Type B pancreatic cell (in vitro differentiated cells): ENCODE measurements around the gene ARCN1. TPM values are rescaled to one million over a fixed set of nuclear protein-coding genes. Genes with fewer than 3 reads are reported as not detected.
"Not testable (repeated sequence)": the region's sequence is repeated elsewhere in the genome, so short reads cannot be mapped to it uniquely, and the experiment has no call there.

Source experiments
- DNase-seq: peaks from one replicate; pipeline ENCODE4 v3.0.0; 2021; ENCODE audit warnings: mixed read lengths; ENCODE audit not compliant: unreplicated experiment; ENCODE audit errors: extremely low spot score
- H3K27ac Mint-ChIP-seq: 2 replicates; pipeline ENCODE4 v1.8.0; 2021; ENCODE audit warnings: mild to moderate bottlenecking, mixed read lengths
- H3K27me3 Mint-ChIP-seq: 2 replicates; pipeline ENCODE4 v1.8.0; 2021; ENCODE audit warnings: mixed read lengths
- H3K36me3 Mint-ChIP-seq: 2 replicates; pipeline ENCODE4 v1.8.0; 2021; ENCODE audit warnings: mixed read lengths
- H3K4me1 Mint-ChIP-seq: one replicate; pipeline ENCODE4 v1.8.0; 2021; ENCODE audit warnings: mixed read lengths; ENCODE audit not compliant: unreplicated experiment
- H3K4me3 Mint-ChIP-seq: 2 replicates; pipeline ENCODE4 v1.8.0; 2021; ENCODE audit warnings: mild to moderate bottlenecking, mixed read lengths
- H3K9me3 Mint-ChIP-seq: 2 replicates; pipeline ENCODE4 v1.8.0; 2021; ENCODE audit warnings: mixed read lengths
- total RNA-seq: library from RNA; stranded (reverse); gene quantifications from 2 replicates; pipeline ENCODE4 v1.2.1, GENCODE V29; 2021; ENCODE audit warnings: low replicate concordance
- TF ChIP-seq, protein P1 (sequence below): fragments of 200-600 bp; sonication (generic); conservative IDR thresholded peaks from 2 replicates; pipeline ENCODE4 v1.5.0; 2021; ENCODE audit warnings: antibody characterized with exemption, mild to moderate bottlenecking

ARCN1 gene
- total RNA-seq, 1 donor from 2014 or later, result 139 TPM

DNA sequence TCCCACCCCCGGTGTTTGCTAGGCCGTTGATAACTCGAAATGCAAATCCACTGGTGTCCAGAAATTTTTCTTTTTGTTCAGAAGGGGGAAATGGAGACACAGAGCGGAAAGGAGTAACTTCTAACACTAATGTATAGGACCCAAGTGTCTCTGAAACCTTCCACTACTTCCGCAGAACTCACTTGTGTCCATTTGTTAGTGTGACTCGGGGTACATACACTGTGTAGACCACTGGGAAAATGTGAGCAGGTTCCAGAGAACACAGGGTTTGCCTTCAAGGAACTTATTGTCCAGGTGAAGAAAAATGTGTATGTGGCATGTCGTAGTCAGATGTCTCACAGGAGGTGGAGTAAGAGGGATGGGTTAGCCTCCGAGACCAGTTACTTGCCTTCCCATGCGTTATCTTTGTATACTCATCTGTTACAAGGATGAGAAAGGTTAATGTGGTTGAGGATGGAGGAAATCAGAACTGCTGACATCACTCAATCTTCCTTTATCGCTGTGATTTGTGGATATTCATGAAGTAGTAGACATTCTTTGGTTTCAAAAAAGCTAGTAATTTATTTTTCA, 857 bp downstream of the ARCN1 start:
- H3K4me3 Mint-ChIP-seq, result peak overlapping the region; percentile 98
- DNase-seq, result peak; percentile 51
- H3K4me1 Mint-ChIP-seq, result peaks cover 39% of the 10 kb centered on the region
- no peaks in the 10 kb centered on the region for H3K27me3 Mint-ChIP-seq
- peak overlapping the region; percentile 98 for H3K27ac Mint-ChIP-seq
- TF ChIP-seq, protein P1, sequence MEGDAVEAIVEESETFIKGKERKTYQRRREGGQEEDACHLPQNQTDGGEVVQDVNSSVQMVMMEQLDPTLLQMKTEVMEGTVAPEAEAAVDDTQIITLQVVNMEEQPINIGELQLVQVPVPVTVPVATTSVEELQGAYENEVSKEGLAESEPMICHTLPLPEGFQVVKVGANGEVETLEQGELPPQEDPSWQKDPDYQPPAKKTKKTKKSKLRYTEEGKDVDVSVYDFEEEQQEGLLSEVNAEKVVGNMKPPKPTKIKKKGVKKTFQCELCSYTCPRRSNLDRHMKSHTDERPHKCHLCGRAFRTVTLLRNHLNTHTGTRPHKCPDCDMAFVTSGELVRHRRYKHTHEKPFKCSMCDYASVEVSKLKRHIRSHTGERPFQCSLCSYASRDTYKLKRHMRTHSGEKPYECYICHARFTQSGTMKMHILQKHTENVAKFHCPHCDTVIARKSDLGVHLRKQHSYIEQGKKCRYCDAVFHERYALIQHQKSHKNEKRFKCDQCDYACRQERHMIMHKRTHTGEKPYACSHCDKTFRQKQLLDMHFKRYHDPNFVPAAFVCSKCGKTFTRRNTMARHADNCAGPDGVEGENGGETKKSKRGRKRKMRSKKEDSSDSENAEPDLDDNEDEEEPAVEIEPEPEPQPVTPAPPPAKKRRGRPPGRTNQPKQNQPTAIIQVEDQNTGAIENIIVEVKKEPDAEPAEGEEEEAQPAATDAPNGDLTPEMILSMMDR, result no peak
- no peaks in the 10 kb centered on the region for H3K9me3 Mint-ChIP-seq
- H3K36me3 Mint-ChIP-seq, result peaks cover 4% of the 10 kb centered on the region

DNA sequence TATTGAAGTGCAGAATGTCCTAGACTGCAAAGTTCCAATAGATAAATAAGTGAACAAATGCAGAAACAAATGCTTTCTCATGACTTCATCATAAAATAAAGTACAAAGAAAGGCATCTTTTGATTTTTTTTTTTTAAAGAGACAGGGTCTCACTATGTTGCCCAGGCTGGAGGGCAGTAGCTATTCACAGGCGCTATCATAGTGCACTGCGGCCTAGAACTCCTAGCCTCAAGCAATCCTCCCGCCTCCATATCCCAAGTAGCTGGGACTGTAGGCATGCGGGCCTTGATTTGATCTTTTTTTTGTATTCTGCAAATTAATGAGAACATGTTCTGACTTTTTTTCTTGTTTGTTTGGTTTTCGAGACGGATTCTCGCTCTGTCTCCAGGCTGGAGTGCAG, 2.4 kb downstream of the ARCN1 start:
- no peak overlapping the region for H3K27ac Mint-ChIP-seq
- H3K4me3 Mint-ChIP-seq, result peak overlapping the region; percentile 74
- peaks cover 39% of the 10 kb centered on the region for H3K4me1 Mint-ChIP-seq
- H3K27me3 Mint-ChIP-seq, result no peaks in the 10 kb centered on the region
- TF ChIP-seq, protein P1, result no peak
- no peaks in the 10 kb centered on the region for H3K9me3 Mint-ChIP-seq
- no peak for DNase-seq
- H3K36me3 Mint-ChIP-seq, result peaks cover 4% of the 10 kb centered on the region

DNA sequence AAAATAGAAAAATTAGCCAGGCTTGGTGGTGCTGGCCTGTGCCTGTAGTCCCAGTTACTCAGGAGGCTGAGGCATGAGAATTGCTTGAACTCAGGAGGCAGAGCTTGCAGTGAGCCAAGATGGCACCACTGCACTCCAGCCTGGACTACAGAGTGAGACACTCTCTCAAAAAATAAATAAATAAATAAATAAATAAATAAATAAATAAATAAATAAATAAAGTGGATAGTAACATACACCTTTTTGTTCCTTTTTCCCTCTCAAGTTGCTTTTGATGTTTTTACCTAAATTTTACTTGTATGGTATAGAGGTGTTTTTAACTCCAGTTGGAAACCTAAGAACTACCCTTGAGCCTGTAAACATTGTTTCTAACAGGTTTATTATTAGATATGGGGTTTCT, 5.8 kb downstream of the ARCN1 start:
- not testable (repeated sequence) for H3K4me3 Mint-ChIP-seq, H3K36me3 Mint-ChIP-seq, DNase-seq, H3K27ac Mint-ChIP-seq, H3K9me3 Mint-ChIP-seq, H3K27me3 Mint-ChIP-seq
- peaks cover 33% of the 10 kb centered on the region for H3K4me1 Mint-ChIP-seq

DNA sequence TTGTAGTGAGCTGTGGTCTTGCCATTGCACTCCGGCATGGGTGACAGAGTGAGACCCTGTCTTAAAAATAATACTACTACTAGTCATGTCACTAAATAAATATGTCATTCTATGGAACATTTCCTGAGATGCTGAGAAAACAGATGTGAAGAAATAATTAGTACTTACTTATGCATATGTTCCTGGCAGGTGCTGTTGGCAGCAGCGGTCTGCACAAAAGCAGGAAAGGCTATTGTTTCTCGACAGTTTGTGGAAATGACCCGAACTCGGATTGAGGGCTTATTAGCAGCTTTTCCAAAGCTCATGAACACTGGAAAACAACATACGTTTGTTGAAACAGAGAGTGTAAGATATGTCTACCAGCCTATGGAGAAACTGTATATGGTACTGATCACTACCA, 8.8 kb downstream of the ARCN1 start:
- no peak overlapping the region for H3K4me3 Mint-ChIP-seq
- TF ChIP-seq, protein P1, result no peak
- no peaks in the 10 kb centered on the region for H3K9me3 Mint-ChIP-seq
- H3K36me3 Mint-ChIP-seq, result peaks cover 20% of the 10 kb centered on the region
- H3K27me3 Mint-ChIP-seq, result no peaks in the 10 kb centered on the region
- no peak overlapping the region for H3K27ac Mint-ChIP-seq
- DNase-seq, result no peak
- H3K4me1 Mint-ChIP-seq, result peaks cover 10% of the 10 kb centered on the region

DNA sequence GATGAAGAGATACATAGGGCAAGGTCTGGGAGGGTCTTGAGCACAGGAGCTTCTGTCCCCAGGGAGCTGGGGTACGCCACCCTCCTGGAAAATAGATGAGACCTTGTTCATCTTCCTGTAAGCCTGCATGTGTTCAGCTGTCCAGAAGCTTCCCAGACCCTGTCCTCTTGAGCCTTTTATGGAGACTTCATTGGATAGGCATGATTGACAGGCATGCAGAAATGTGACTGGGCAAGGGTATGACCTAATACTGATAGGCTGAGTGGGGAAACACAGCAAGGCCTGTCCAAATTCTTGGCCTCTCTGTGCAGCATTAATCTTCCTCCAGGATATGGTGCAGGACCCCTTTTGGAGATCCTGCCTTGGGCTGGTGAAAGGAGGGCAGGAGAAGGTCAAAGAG, 15.7 kb downstream of the ARCN1 start:
- Mint-ChIP-seq H3K36me3 (peaks cover 31% of the 10 kb centered on the region), H3K4me3 (no peak overlapping the region), H3K4me1 (no peaks in the 10 kb centered on the region), H3K27ac (no peak overlapping the region), H3K27me3 (no peaks in the 10 kb centered on the region), H3K9me3 (no peaks in the 10 kb centered on the region)
- DNase-seq, result no peak
- TF ChIP-seq, protein P1, result no peak

DNA sequence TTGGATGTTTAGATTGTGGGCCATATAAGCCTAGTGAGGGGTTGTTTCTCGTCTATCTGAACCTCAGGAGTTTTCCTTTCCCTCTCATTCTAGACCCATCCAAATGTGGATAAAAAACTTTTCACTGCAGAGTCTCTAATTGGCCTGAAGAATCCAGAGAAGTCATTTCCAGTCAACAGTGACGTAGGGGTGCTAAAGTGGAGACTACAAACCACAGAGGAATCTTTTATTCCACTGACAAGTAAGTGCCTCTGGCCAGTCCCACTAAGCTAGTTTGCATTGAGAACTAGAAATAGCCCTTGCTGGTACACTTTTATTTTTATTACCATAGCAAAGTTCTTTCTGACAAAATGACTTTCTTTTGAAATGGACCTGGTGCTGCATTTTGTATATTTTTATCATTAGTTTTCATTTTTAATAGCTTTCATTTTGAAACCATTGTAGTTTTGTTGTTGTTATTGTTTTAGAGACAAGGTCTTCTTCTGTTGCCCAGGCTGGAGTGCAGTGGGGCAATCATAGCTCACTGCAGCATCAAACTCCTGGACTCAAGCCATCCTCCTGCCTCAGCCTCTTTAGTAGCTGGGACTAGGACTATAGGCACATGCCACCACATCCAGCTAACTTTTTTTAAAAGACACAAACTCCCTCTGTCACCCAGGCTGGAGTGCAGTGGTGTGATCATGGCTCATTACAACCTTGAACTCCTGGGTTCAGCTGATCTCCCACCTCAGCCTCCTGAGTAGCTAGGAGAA, 20.6 kb downstream of the ARCN1 start:
- Mint-ChIP-seq H3K27ac (no peak overlapping the region), H3K4me1 (no peaks in the 10 kb centered on the region), H3K4me3 (no peak overlapping the region), H3K27me3 (no peaks in the 10 kb centered on the region), H3K9me3 (no peaks in the 10 kb centered on the region), H3K36me3 (peaks cover 30% of the 10 kb centered on the region)
- TF ChIP-seq, protein P1, result no peak
- no peak for DNase-seq
